ENCODE results near the gene INTS14.
"Not testable (repeated sequence)": the region's sequence is repeated elsewhere in the genome, so short reads cannot be mapped to it uniquely, and the experiment has no call there.

INTS14 gene

GRCh38 chr15:65619626-65620290, 8.8 kb upstream of the INTS14 start:
- H3K9me3 Mint-ChIP-seq: no peaks in the 10 kb centered on the region
- no peak overlapping the region for H3K27ac Mint-ChIP-seq
- no peaks in the 10 kb centered on the region for H3K36me3 Mint-ChIP-seq (ENCODE audit: low read depth)
- no peak for DNase-seq (ENCODE audit: low spot score)
- no peaks in the 10 kb centered on the region for H3K27me3 Mint-ChIP-seq (ENCODE audit: low read depth)
- no peak overlapping the region for H3K4me3 Mint-ChIP-seq
- no peaks in the 10 kb centered on the region for H3K4me1 Mint-ChIP-seq (ENCODE audit: low read depth)

DNA sequence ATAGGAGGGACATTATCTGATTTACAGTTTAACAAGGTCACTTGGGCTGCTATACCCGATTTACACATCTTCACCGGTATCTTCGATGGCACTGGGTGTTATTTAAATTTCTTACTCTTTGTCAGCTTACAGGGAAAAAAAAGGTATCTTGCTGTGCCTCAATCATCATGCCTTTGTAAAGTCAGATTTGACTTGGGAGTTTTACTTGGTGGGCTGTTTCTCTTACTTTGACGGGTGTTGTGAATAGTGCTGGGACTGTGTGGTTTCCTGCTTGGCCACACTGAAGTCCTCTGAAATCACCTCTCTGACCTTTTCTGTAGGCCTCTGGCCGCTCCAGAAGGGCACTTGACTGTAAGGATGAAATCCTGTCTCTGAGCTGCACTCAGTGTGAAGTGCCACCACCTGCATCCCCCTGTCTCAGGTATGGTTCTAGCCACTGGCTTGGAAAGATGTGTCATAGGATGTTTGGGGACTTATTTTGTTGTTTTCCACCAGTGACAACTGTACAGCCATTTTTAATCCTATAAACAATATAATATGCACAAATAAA, 7.7 kb upstream of the INTS14 start:
- H3K27ac Mint-ChIP-seq: no peak overlapping the region
- no peaks in the 10 kb centered on the region for H3K4me1 Mint-ChIP-seq (ENCODE audit: low read depth)
- H3K4me3 Mint-ChIP-seq: no peak overlapping the region
- H3K9me3 Mint-ChIP-seq: no peaks in the 10 kb centered on the region
- H3K27me3 Mint-ChIP-seq (ENCODE audit: low read depth): no peaks in the 10 kb centered on the region
- DNase-seq (ENCODE audit: low spot score): no peak
- H3K36me3 Mint-ChIP-seq (ENCODE audit: low read depth): no peaks in the 10 kb centered on the region

DNA sequence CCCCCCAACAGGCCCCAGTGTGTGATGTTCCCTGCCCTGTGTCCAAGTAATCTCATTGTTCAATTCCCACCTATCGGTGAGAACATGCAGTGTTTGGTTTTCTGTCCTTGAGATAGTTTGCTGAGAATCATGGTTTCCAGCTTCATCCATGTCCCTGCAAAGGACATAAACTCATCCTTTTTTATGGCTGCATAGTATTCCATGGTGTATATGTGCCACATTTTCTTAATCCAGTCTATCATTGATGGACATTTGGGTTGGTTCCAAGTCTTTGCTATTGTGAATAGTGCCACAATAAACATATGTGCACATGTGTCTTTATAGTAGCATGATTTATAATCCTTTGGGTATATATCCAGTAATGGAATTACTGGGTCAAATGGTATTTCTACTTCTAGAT, 5.0 kb upstream of the INTS14 start:
- not testable (repeated sequence) for H3K4me3 Mint-ChIP-seq; H3K27me3 Mint-ChIP-seq (ENCODE audit: low read depth); H3K27ac Mint-ChIP-seq; H3K36me3 Mint-ChIP-seq (ENCODE audit: low read depth); H3K9me3 Mint-ChIP-seq; DNase-seq (ENCODE audit: low spot score)
- peaks cover 13% of the 10 kb centered on the region for H3K4me1 Mint-ChIP-seq (ENCODE audit: low read depth)

- no peak for DNase-seq (ENCODE audit: low spot score)
- Mint-ChIP-seq H3K4me3 (no peak overlapping the region), H3K9me3 (no peaks in the 10 kb centered on the region), H3K36me3 (ENCODE audit: low read depth) (no peaks in the 10 kb centered on the region), H3K27ac (no peak overlapping the region), H3K27me3 (ENCODE audit: low read depth) (no peaks in the 10 kb centered on the region), H3K4me1 (ENCODE audit: low read depth) (peaks cover 21% of the 10 kb centered on the region)
Observed at GRCh38 chr15:65612949-65613744, 2.2 kb upstream of the INTS14 start.

DNA sequence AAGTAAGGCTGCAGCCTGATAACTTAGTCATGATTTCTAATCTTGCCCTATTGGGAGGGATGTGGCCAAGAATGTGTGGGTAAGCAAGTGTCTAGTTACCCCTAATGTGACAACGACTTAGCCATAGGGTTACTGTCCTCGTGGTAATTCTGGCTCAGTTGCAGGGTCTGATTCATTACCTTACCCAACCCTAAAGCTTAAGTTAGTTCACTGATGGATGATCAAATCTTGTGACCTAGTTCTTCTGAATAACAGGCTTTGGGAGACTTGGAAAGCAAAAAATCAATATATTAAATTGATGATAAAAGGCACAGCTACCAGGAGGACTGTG, 1.6 kb upstream of the INTS14 start:
- DNase-seq (ENCODE audit: low spot score): no peak
- no peaks in the 10 kb centered on the region for H3K9me3 Mint-ChIP-seq
- no peak overlapping the region for H3K4me3 Mint-ChIP-seq
- no peaks in the 10 kb centered on the region for H3K36me3 Mint-ChIP-seq (ENCODE audit: low read depth)
- H3K4me1 Mint-ChIP-seq (ENCODE audit: low read depth): peaks cover 24% of the 10 kb centered on the region
- H3K27me3 Mint-ChIP-seq (ENCODE audit: low read depth): no peaks in the 10 kb centered on the region
- H3K27ac Mint-ChIP-seq: no peak overlapping the region

DNA sequence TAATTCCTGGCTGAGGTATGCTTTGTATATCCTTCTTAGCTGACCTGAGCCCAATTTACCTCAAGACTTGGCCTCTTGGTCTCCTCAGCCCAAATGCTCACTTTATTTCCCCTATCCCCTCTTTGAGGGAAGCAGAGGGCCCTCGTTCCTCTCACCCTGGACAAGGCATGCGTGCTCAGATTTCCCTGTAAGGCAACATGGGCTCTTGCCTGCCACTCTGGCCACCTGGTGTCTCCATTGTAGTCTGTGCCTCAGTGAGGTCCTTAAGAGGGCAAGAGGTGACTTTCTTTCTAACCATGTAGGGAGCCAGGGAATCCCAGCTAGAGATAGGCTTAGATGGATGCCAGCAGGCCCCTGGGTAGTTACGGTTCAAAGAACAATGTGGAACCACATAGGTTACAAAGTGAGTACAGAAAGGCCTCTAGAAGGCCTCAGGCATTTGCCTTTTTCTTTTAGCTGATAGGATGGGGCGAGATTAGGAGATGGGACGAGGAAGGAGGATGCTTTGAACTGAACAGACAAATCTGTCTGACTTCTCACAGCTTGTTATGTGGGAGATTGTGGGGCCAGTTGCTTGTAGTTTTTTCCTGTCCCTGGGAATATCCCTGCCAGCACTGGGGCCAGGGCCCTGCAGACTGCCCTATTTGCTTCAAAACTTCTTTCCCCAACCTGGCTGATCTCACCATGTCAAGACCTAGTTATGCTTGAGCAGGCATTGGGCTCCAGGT, 1.1 kb upstream of the INTS14 start:
- DNase-seq (ENCODE audit: low spot score): no peak
- H3K4me3 Mint-ChIP-seq: peak overlapping the region; percentile 89
- H3K9me3 Mint-ChIP-seq: no peaks in the 10 kb centered on the region
- peaks cover 24% of the 10 kb centered on the region for H3K4me1 Mint-ChIP-seq (ENCODE audit: low read depth)
- peak overlapping the region; percentile 95 for H3K27ac Mint-ChIP-seq
- no peaks in the 10 kb centered on the region for H3K36me3 Mint-ChIP-seq (ENCODE audit: low read depth)
- H3K27me3 Mint-ChIP-seq (ENCODE audit: low read depth): no peaks in the 10 kb centered on the region

- DNase-seq (ENCODE audit: low spot score): no peak
- H3K4me1 Mint-ChIP-seq (ENCODE audit: low read depth): peaks cover 6% of the 10 kb centered on the region
- H3K4me3 Mint-ChIP-seq: no peak overlapping the region
- H3K36me3 Mint-ChIP-seq (ENCODE audit: low read depth): peaks cover 14% of the 10 kb centered on the region
- H3K27me3 Mint-ChIP-seq (ENCODE audit: low read depth): no peaks in the 10 kb centered on the region
- H3K9me3 Mint-ChIP-seq: no peaks in the 10 kb centered on the region
- H3K27ac Mint-ChIP-seq: no peak overlapping the region
Observed at GRCh38 chr15:65603559-65603958, 7.4 kb downstream of the INTS14 start.

- Mint-ChIP-seq H3K36me3 (ENCODE audit: low read depth) (peaks cover 18% of the 10 kb centered on the region), H3K27me3 (ENCODE audit: low read depth) (no peaks in the 10 kb centered on the region), H3K9me3 (no peaks in the 10 kb centered on the region), H3K4me1 (ENCODE audit: low read depth) (peaks cover 8% of the 10 kb centered on the region), H3K4me3 (no peak overlapping the region), H3K27ac (no peak overlapping the region)
- no peak for DNase-seq (ENCODE audit: low spot score)
Observed at GRCh38 chr15:65603134-65603533, 7.8 kb downstream of the INTS14 start.

GRCh38 chr15:65599677-65600076, 11.3 kb downstream of the INTS14 start:
- peaks cover 30% of the 10 kb centered on the region for H3K36me3 Mint-ChIP-seq (ENCODE audit: low read depth)

DNA sequence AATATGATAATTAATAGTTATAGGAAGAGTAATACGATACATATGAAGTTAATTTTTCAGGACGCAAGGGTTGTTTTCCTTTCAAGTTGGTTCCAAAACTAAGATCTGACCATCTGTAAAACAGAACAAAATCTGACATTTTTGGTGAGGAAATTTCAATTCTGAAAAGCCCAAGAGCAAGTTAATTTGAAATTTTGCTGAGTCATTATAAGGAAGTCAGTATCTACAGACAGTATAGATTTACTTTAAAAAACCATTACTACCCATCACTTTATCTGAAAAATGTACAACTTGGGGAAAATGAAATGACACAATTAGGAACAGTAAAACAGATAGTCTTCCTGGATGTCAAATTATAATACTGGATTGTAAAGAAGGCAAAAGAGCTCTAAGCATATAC, 12.5 kb downstream of the INTS14 start:
- Mint-ChIP-seq H3K9me3 (no peaks in the 10 kb centered on the region), H3K36me3 (ENCODE audit: low read depth) (peaks cover 32% of the 10 kb centered on the region), H3K27me3 (ENCODE audit: low read depth) (no peaks in the 10 kb centered on the region), H3K4me3 (no peak overlapping the region), H3K4me1 (ENCODE audit: low read depth) (peaks cover 5% of the 10 kb centered on the region), H3K27ac (no peak overlapping the region)
- no peak for DNase-seq (ENCODE audit: low spot score)

More at GRCh38 chr15:65599677-65600076, 11.3 kb downstream of the INTS14 start:
- Mint-ChIP-seq H3K9me3 (no peaks in the 10 kb centered on the region), H3K27me3 (ENCODE audit: low read depth) (no peaks in the 10 kb centered on the region), H3K4me3 (no peak overlapping the region), H3K4me1 (ENCODE audit: low read depth) (peaks cover 5% of the 10 kb centered on the region), H3K27ac (no peak overlapping the region)
- no peak for DNase-seq (ENCODE audit: low spot score)

GRCh38 chr15:65595960-65596359, 15.0 kb downstream of the INTS14 start:
- Mint-ChIP-seq H3K9me3 (no peaks in the 10 kb centered on the region), H3K36me3 (ENCODE audit: low read depth) (peaks cover 38% of the 10 kb centered on the region)

GRCh38 chr15:65587094-65587493, 23.8 kb downstream of the INTS14 start:
- Mint-ChIP-seq H3K36me3 (ENCODE audit: low read depth) (peaks cover 55% of the 10 kb centered on the region), H3K9me3 (no peaks in the 10 kb centered on the region), H3K4me3 (no peak overlapping the region), H3K27me3 (ENCODE audit: low read depth) (no peaks in the 10 kb centered on the region), H3K4me1 (ENCODE audit: low read depth) (peaks cover 19% of the 10 kb centered on the region), H3K27ac (no peak overlapping the region)
- DNase-seq (ENCODE audit: low spot score): no peak

More at GRCh38 chr15:65595960-65596359, 15.0 kb downstream of the INTS14 start:
- no peak overlapping the region for H3K27ac Mint-ChIP-seq
- no peak for DNase-seq (ENCODE audit: low spot score)
- H3K27me3 Mint-ChIP-seq (ENCODE audit: low read depth): no peaks in the 10 kb centered on the region
- peaks cover 5% of the 10 kb centered on the region for H3K4me1 Mint-ChIP-seq (ENCODE audit: low read depth)
- no peak overlapping the region for H3K4me3 Mint-ChIP-seq

DNA sequence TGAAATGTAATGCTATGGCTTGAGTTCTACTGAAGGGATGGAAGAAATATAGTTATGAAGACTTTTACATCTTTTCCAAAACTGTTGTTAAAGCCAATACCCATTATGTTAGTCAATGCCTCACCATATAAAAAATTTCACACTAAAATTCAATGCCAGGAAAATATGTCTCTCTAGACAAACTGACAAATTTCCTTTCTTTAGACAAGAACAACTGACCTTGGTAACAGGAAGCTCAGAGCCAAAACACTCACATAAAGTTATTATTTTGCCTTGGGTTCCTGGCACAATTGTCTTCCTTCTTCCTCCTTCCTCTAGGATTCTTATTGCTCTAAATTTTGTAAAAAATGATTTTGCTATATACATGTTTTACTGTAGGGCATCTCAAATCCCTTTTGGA, 26.7 kb downstream of the INTS14 start:
- Mint-ChIP-seq H3K27me3 (ENCODE audit: low read depth) (no peaks in the 10 kb centered on the region), H3K4me1 (ENCODE audit: low read depth) (peaks cover 19% of the 10 kb centered on the region), H3K27ac (peak overlapping the region; percentile 77), H3K36me3 (ENCODE audit: low read depth) (peaks cover 55% of the 10 kb centered on the region), H3K9me3 (no peaks in the 10 kb centered on the region), H3K4me3 (peak overlapping the region; percentile 60)
- no peak for DNase-seq (ENCODE audit: low spot score)

GRCh38 chr15:65583701-65584100, 27.2 kb downstream of the INTS14 start:
- peaks cover 19% of the 10 kb centered on the region for H3K4me1 Mint-ChIP-seq (ENCODE audit: low read depth)
- DNase-seq (ENCODE audit: low spot score): peak; percentile 45
- H3K27me3 Mint-ChIP-seq (ENCODE audit: low read depth): no peaks in the 10 kb centered on the region
- H3K27ac Mint-ChIP-seq: peak overlapping the region; percentile 77
- H3K36me3 Mint-ChIP-seq (ENCODE audit: low read depth): peaks cover 58% of the 10 kb centered on the region
- no peaks in the 10 kb centered on the region for H3K9me3 Mint-ChIP-seq
- H3K4me3 Mint-ChIP-seq: peak overlapping the region; percentile 60
